ENCODE measurements around the gene GLI1.

The GLI1 gene

GRCh38 chr12:57496822-57497221, 37.2 kb downstream of the GLI1 start:
- no peak overlapping the region for H3K27ac ChIP-seq (ENCODE audit: low read depth, low read length, poor library complexity, severe bottlenecking)
- no peak overlapping the region for H3K9ac ChIP-seq (ENCODE audit: low read length)
- H3K4me3 ChIP-seq (ENCODE audit: low read depth, low read length, poor library complexity, severe bottlenecking): no peak overlapping the region
- H4K20me1 ChIP-seq (ENCODE audit: insufficient read depth, low read length): no peaks in the 10 kb centered on the region
- no peak overlapping the region for H3K4me2 ChIP-seq (ENCODE audit: low read length)
- no peaks in the 10 kb centered on the region for H3K9me3 ChIP-seq (ENCODE audit: low read length)
- H3K4me1 ChIP-seq (ENCODE audit: insufficient read depth, low read length, severe bottlenecking): no peaks in the 10 kb centered on the region
- H3K27me3 ChIP-seq (ENCODE audit: insufficient read depth, low read length): no peaks in the 10 kb centered on the region
- no peaks in the 10 kb centered on the region for H3K9me2 ChIP-seq (ENCODE audit: low read depth, low read length)
- no peak for TF ChIP-seq EZH2 (IDR thresholded peaks at IDR 0.05; ENCODE audit: borderline replicate concordance, low read length)
- no peak for TF ChIP-seq CTCF (IDR thresholded peaks at IDR 0.05; ENCODE audit: low read length)
- peaks cover 78% of the 10 kb centered on the region for H3K36me3 ChIP-seq (ENCODE audit: insufficient read depth, low read length)
- H3F3A ChIP-seq (ENCODE audit: insufficient read depth, low read length): no peaks in the 10 kb centered on the region
- no peaks in the 10 kb centered on the region for H3K79me2 ChIP-seq (ENCODE audit: insufficient read depth, low read length)
- no peak overlapping the region for H2AFZ ChIP-seq (ENCODE audit: low read length)

GRCh38 chr12:57497223-57498131, 37.9 kb downstream of the GLI1 start:
- H3K27me3 ChIP-seq (ENCODE audit: insufficient read depth, low read length): no peaks in the 10 kb centered on the region
- H3K9me3 ChIP-seq (ENCODE audit: low read length): no peaks in the 10 kb centered on the region
- H3K36me3 ChIP-seq (ENCODE audit: insufficient read depth, low read length): peaks cover 78% of the 10 kb centered on the region
- no peak overlapping the region for H2AFZ ChIP-seq (ENCODE audit: low read length)
- no peak overlapping the region for H3K9ac ChIP-seq (ENCODE audit: low read length)
- no peak for TF ChIP-seq CTCF (IDR thresholded peaks at IDR 0.05; ENCODE audit: low read length)
- TF ChIP-seq EZH2 (IDR thresholded peaks at IDR 0.05; ENCODE audit: borderline replicate concordance, low read length): no peak
- H3K4me3 ChIP-seq (ENCODE audit: low read depth, low read length, poor library complexity, severe bottlenecking): no peak overlapping the region
- H3K4me2 ChIP-seq (ENCODE audit: low read length): no peak overlapping the region
- H3K79me2 ChIP-seq (ENCODE audit: insufficient read depth, low read length): no peaks in the 10 kb centered on the region
- no peak overlapping the region for H3K27ac ChIP-seq (ENCODE audit: low read depth, low read length, poor library complexity, severe bottlenecking)
- H3F3A ChIP-seq (ENCODE audit: insufficient read depth, low read length): no peaks in the 10 kb centered on the region
- no peaks in the 10 kb centered on the region for H3K9me2 ChIP-seq (ENCODE audit: low read depth, low read length)
- no peaks in the 10 kb centered on the region for H4K20me1 ChIP-seq (ENCODE audit: insufficient read depth, low read length)
- no peaks in the 10 kb centered on the region for H3K4me1 ChIP-seq (ENCODE audit: insufficient read depth, low read length, severe bottlenecking)

GRCh38 chr12:57498132-57498502, 38.5 kb downstream of the GLI1 start:
- Histone ChIP-seq H3K36me3 (ENCODE audit: insufficient read depth, low read length) (peaks cover 78% of the 10 kb centered on the region), H4K20me1 (ENCODE audit: insufficient read depth, low read length) (no peaks in the 10 kb centered on the region), H3F3A (ENCODE audit: insufficient read depth, low read length) (no peaks in the 10 kb centered on the region), H3K4me3 (ENCODE audit: low read depth, low read length, poor library complexity, severe bottlenecking) (no peak overlapping the region), H2AFZ (ENCODE audit: low read length) (no peak overlapping the region), H3K9me3 (ENCODE audit: low read length) (no peaks in the 10 kb centered on the region), H3K9ac (ENCODE audit: low read length) (no peak overlapping the region), H3K27ac (ENCODE audit: low read depth, low read length, poor library complexity, severe bottlenecking) (no peak overlapping the region), H3K27me3 (ENCODE audit: insufficient read depth, low read length) (no peaks in the 10 kb centered on the region), H3K79me2 (ENCODE audit: insufficient read depth, low read length) (no peaks in the 10 kb centered on the region), H3K4me1 (ENCODE audit: insufficient read depth, low read length, severe bottlenecking) (no peaks in the 10 kb centered on the region), H3K4me2 (ENCODE audit: low read length) (no peak overlapping the region), H3K9me2 (ENCODE audit: low read depth, low read length) (no peaks in the 10 kb centered on the region)
- TF ChIP-seq EZH2 (IDR thresholded peaks at IDR 0.05; ENCODE audit: borderline replicate concordance, low read length): no peak
- no peak for TF ChIP-seq CTCF (IDR thresholded peaks at IDR 0.05; ENCODE audit: low read length)
